Panc1 (cell line): ENCODE results near the gene PNMA6E. TPM values are rescaled to one million over a fixed set of nuclear protein-coding genes. Genes with fewer than 3 reads are reported as not detected.

Source experiments
- ATAC-seq: fragments of 200-7000 bp; cut with Tn5 transposase; 2 replicates; pipeline ENCODE4 v1.9.1; 2020; ENCODE audit warnings: mild to moderate bottlenecking, moderate library complexity
- BruUV-seq: library from RNA; stranded (reverse); fragments of 400-500 nt; replicated peaks from 2 replicates; lab custom pipeline; 2021; lab: Mats Ljungman, UMichigan
- CTCF ChIA-PET: fragments of 300-600 bp; sonication (Branson Sonifier 250); formaldehyde crosslinking; loops from one replicate; lab custom pipeline; 2022; ENCODE audit warnings: antibody characterized with exemption; lab: Charles Lee
- POLR2A ChIA-PET: fragments of 300-600 bp; sonication (Branson Sonifier 250); formaldehyde crosslinking; loops from one replicate; lab custom pipeline; 2022; ENCODE audit warnings: antibody characterized with exemption; lab: Charles Lee
- DNase-seq: peaks from one replicate; pipeline ENCODE4 v3.0.0-alpha.2; 2010; ENCODE audit warnings: low read depth, low spot score
- H3K27ac ChIP-seq: 2 replicates; pipeline ENCODE4 v1.5.1; 2011; ENCODE audit warnings: mild to moderate bottlenecking, low read length, inconsistent platforms
- H3K27me3 ChIP-seq: fragments of 200-500 bp; sonication (Bioruptor generic); 2 replicates; pipeline ENCODE4 v1.6.0; 2014; ENCODE audit warnings: low read length, inconsistent platforms; ENCODE audit not compliant: control insufficient read depth, insufficient read depth
- H3K36me3 ChIP-seq: fragments of 200-500 bp; sonication (Bioruptor generic); 2 replicates; pipeline ENCODE4 v1.5.1; 2014; ENCODE audit warnings: inconsistent platforms, mild to moderate bottlenecking, low read length, moderate library complexity; ENCODE audit not compliant: control insufficient read depth, insufficient read depth
- H3K4me1 ChIP-seq: 2 replicates; pipeline ENCODE4 v1.5.1; 2011; ENCODE audit warnings: inconsistent platforms, mild to moderate bottlenecking, low read length, moderate library complexity; ENCODE audit not compliant: control insufficient read depth, insufficient read depth
- H3K4me3 ChIP-seq, 2 experiments: 2 replicates each; pipeline ENCODE4 v1.5.1; 2011 to 2012; ENCODE audit warnings: low read depth in 2 of 2, low read length in 2 of 2, mild to moderate bottlenecking in 2 of 2, inconsistent platforms in 1 of 2, moderate library complexity in 1 of 2
- H3K9me3 ChIP-seq: fragments of 200-500 bp; sonication (Bioruptor generic); 2 replicates; pipeline ENCODE4 v1.5.1; 2014; ENCODE audit warnings: low read depth, mild to moderate bottlenecking, inconsistent platforms, low read length, moderate library complexity; ENCODE audit not compliant: control insufficient read depth, insufficient read depth
- POLR2AphosphoS5 ChIP-seq: IDR thresholded peaks from 2 replicates; pipeline ENCODE4 v1.6.1; 2012; ENCODE audit warnings: mild to moderate bottlenecking, low read depth, low read length, moderate library complexity
- SIN3A ChIP-seq: IDR thresholded peaks from 2 replicates; pipeline ENCODE4 v1.6.1; 2012; ENCODE audit warnings: low read depth, mild to moderate bottlenecking, low read length, moderate library complexity, borderline replicate concordance; ENCODE audit not compliant: insufficient read depth
- TCF7L2 ChIP-seq: IDR thresholded peaks from 2 replicates; pipeline ENCODE4 v1.6.1; 2011; ENCODE audit warnings: mild to moderate bottlenecking, low read depth, low read length, inconsistent platforms
- in situ Hi-C: cut with HindIII; loops from 2 replicates; pipeline ENCODE4 v1.10.0; 2016; ENCODE audit warnings: low sequenced_read_pairs, low pct_unique_long_range_greater_than_20kb
- intact Hi-C: fragments of 100-400 bp; cut with micrococcal nuclease; formaldehyde crosslinking; loops from one replicate; pipeline ENCODE4 v1.10.0; 2022; ENCODE audit not compliant: unreplicated experiment
- total RNA-seq: library from RNA; stranded (reverse); gene quantifications from one replicate; pipeline ENCODE4 v1.2.1, GENCODE V29; 2021; ENCODE audit not compliant: unreplicated experiment
- TF ChIP-seq, protein P1 (sequence below): fragments of 450-650 bp; IDR thresholded peaks from 2 replicates; pipeline ENCODE4 v1.5.1; 2017; ENCODE audit warnings: mild to moderate bottlenecking
- TF ChIP-seq, protein P2 (sequence below), 2 experiments: IDR thresholded peaks; 2 replicates each; pipeline ENCODE4 v1.6.1; 2011 to 2012; ENCODE audit warnings: low read depth in 2 of 2, control low read depth in 1 of 2, low read length in 1 of 2, mild to moderate bottlenecking in 1 of 2, moderate library complexity in 1 of 2; ENCODE audit not compliant: insufficient read depth in 1 of 2

The PNMA6E gene
- total RNA-seq, 1 experiment from 2014 or later, result not detected

DNA sequence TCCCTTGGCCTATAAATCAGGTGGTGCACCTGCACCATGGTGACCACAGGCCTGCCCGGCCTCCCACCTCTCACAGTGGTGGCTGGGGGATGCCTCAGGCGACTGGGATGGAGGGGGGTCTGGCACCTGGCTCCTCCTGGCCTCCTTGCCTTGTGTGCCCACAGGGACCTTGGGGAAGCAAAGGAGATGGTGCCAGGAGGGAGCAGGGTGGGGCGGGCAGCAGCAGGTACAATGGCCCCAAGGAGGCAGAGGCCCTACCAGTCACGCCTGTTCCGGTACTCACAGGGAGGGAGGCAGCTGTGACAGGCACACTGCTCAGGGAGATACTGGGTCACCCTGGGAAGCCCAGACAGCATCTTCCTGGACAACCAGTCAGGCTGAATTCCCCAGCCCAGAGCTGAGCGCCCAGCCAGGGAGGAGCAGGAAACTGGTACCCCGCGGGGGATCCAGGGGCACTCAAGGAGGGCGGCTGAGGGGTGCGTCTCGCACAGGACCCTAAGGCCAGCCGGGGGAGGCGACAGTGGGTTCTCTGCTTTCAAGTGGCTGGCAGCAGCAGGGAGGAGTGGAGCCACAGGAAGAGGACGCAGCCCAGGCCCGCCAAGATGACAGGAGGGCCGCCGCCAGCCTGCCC lies 45.9 kb upstream of the PNMA6E start:
- intact Hi-C loops (no loop called here), in situ Hi-C loops (no loop called here)
- DNase-seq (no peak), ATAC-seq (no peak)
- TF ChIP-seq POLR2AphosphoS5 (no peak), TCF7L2 (no peak), SIN3A (no peak)
- TF ChIP-seq, protein P1, sequence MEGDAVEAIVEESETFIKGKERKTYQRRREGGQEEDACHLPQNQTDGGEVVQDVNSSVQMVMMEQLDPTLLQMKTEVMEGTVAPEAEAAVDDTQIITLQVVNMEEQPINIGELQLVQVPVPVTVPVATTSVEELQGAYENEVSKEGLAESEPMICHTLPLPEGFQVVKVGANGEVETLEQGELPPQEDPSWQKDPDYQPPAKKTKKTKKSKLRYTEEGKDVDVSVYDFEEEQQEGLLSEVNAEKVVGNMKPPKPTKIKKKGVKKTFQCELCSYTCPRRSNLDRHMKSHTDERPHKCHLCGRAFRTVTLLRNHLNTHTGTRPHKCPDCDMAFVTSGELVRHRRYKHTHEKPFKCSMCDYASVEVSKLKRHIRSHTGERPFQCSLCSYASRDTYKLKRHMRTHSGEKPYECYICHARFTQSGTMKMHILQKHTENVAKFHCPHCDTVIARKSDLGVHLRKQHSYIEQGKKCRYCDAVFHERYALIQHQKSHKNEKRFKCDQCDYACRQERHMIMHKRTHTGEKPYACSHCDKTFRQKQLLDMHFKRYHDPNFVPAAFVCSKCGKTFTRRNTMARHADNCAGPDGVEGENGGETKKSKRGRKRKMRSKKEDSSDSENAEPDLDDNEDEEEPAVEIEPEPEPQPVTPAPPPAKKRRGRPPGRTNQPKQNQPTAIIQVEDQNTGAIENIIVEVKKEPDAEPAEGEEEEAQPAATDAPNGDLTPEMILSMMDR, result no peak
- TF ChIP-seq, protein P2, sequence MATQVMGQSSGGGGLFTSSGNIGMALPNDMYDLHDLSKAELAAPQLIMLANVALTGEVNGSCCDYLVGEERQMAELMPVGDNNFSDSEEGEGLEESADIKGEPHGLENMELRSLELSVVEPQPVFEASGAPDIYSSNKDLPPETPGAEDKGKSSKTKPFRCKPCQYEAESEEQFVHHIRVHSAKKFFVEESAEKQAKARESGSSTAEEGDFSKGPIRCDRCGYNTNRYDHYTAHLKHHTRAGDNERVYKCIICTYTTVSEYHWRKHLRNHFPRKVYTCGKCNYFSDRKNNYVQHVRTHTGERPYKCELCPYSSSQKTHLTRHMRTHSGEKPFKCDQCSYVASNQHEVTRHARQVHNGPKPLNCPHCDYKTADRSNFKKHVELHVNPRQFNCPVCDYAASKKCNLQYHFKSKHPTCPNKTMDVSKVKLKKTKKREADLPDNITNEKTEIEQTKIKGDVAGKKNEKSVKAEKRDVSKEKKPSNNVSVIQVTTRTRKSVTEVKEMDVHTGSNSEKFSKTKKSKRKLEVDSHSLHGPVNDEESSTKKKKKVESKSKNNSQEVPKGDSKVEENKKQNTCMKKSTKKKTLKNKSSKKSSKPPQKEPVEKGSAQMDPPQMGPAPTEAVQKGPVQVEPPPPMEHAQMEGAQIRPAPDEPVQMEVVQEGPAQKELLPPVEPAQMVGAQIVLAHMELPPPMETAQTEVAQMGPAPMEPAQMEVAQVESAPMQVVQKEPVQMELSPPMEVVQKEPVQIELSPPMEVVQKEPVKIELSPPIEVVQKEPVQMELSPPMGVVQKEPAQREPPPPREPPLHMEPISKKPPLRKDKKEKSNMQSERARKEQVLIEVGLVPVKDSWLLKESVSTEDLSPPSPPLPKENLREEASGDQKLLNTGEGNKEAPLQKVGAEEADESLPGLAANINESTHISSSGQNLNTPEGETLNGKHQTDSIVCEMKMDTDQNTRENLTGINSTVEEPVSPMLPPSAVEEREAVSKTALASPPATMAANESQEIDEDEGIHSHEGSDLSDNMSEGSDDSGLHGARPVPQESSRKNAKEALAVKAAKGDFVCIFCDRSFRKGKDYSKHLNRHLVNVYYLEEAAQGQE (IDR thresholded peaks at IDR 0.05; ENCODE audit: insufficient read depth in 1 of 2, low read depth in 2 of 2, low read length in 1 of 2), result no peak
- no peaks in the 10 kb centered on the region for H3K27me3 ChIP-seq
- no peak overlapping the region for H3K27ac ChIP-seq
- H3K4me3 ChIP-seq, result no peak overlapping the region
- CTCF ChIA-PET, result no interaction called here
- no peaks in the 10 kb centered on the region for H3K4me1 ChIP-seq
- H3K9me3 ChIP-seq, result no peaks in the 10 kb centered on the region
- BruUV-seq, result no TSS peak
- H3K36me3 ChIP-seq, result no peaks in the 10 kb centered on the region
- POLR2A ChIA-PET, result no interaction called here

DNA sequence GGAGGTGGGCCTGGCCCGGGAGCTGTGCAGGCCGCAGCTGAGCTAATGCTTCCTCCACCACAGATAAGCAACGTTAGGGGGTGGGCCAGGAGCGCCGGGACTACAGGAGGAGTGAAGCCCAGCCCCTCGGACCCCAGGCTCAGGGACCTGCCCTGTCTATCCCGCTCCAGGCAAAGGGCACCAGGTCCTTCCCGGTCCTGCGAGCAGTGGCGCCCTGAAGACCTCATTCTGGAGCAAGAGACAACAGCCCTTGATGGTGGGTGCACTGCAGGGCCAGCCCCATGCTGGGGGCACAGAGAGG lies 45.4 kb upstream of the PNMA6E start:
- Histone ChIP-seq H3K36me3 (no peaks in the 10 kb centered on the region), H3K4me1 (no peaks in the 10 kb centered on the region), H3K27ac (no peak overlapping the region), H3K4me3 (no peak overlapping the region), H3K9me3 (no peaks in the 10 kb centered on the region), H3K27me3 (no peaks in the 10 kb centered on the region)
- ChIA-PET POLR2A (no interaction called here), CTCF (no interaction called here)
- DNase-seq (no peak), ATAC-seq (no peak)
- no TSS peak for BruUV-seq
- TF ChIP-seq, protein P2 (IDR thresholded peaks at IDR 0.05; ENCODE audit: insufficient read depth in 1 of 2, low read depth in 2 of 2, low read length in 1 of 2), result no peak
- TF ChIP-seq POLR2AphosphoS5, result no peak
- no peak for TF ChIP-seq TCF7L2
- TF ChIP-seq, protein P1, result no peak
- no peak for TF ChIP-seq SIN3A
- intact Hi-C loops (no loop called here), in situ Hi-C loops (no loop called here)
